SH-SY5Y (cell line): ENCODE measurements around the gene ADAMTSL4.

ENCODE experiments used
- GATA2 ChIP-seq: IDR thresholded peaks from 2 replicates; pipeline ENCODE4 v1.6.1; 2011; ENCODE audit warnings: mild to moderate bottlenecking, low read depth, low read length
- GATA3 ChIP-seq: IDR thresholded peaks from 2 replicates; pipeline ENCODE4 v1.6.1; 2011; ENCODE audit warnings: low read depth, mild to moderate bottlenecking, low read length, moderate library complexity

ADAMTSL4 gene

GRCh38 chr1:150545486-150546032 lies 3.6 kb upstream of the ADAMTSL4 start:
- TF ChIP-seq GATA2 (no peak), GATA3 (no peak)

GRCh38 chr1:150546294-150546937 lies 2.8 kb upstream of the ADAMTSL4 start:
- TF ChIP-seq GATA2 (no peak), GATA3 (no peak)

- TF ChIP-seq GATA2 (no peak), GATA3 (no peak)
Observed at GRCh38 chr1:150548324-150548631, 930 bp upstream of the ADAMTSL4 start.

- TF ChIP-seq GATA3 = no peak
- TF ChIP-seq GATA2 = no peak
Observed at GRCh38 chr1:150549496-150550221, 451 bp downstream of the ADAMTSL4 start.

- TF ChIP-seq GATA3 = no peak
- TF ChIP-seq GATA2 = no peak
Observed at GRCh38 chr1:150550222-150551050, 1.2 kb downstream of the ADAMTSL4 start.

- no peak for TF ChIP-seq GATA3
- TF ChIP-seq GATA2 = no peak
Observed at GRCh38 chr1:150551051-150551783, 2.0 kb downstream of the ADAMTSL4 start.

- TF ChIP-seq GATA3 (no peak), GATA2 (no peak)
Observed at GRCh38 chr1:150551784-150552127, 2.5 kb downstream of the ADAMTSL4 start.

- TF ChIP-seq GATA3 = no peak
- no peak for TF ChIP-seq GATA2
Observed at GRCh38 chr1:150552128-150552910, 3.1 kb downstream of the ADAMTSL4 start.

GRCh38 chr1:150552911-150553289 lies 3.7 kb downstream of the ADAMTSL4 start:
- TF ChIP-seq GATA3 (no peak), GATA2 (no peak)

- no peak for TF ChIP-seq GATA3
- no peak for TF ChIP-seq GATA2
Observed at GRCh38 chr1:150553392-150554085, 4.3 kb downstream of the ADAMTSL4 start.

- TF ChIP-seq GATA3 (no peak), GATA2 (no peak)
Observed at GRCh38 chr1:150554086-150554452, 4.9 kb downstream of the ADAMTSL4 start.

GRCh38 chr1:150555198-150555970 lies 6.2 kb downstream of the ADAMTSL4 start:
- TF ChIP-seq GATA2 (no peak), GATA3 (no peak)
